Measurements from ENCODE around the gene METTL26. TPM values are rescaled to one million over a fixed set of nuclear protein-coding genes. Genes with fewer than 3 reads are reported as not detected.

Gene METTL26
- total and polyA plus RNA-seq, 2 of the 8 experiments (the other 6 are each of a cell fraction or from before 2014, with no cell fraction given): 100 to 186 TPM

DNA sequence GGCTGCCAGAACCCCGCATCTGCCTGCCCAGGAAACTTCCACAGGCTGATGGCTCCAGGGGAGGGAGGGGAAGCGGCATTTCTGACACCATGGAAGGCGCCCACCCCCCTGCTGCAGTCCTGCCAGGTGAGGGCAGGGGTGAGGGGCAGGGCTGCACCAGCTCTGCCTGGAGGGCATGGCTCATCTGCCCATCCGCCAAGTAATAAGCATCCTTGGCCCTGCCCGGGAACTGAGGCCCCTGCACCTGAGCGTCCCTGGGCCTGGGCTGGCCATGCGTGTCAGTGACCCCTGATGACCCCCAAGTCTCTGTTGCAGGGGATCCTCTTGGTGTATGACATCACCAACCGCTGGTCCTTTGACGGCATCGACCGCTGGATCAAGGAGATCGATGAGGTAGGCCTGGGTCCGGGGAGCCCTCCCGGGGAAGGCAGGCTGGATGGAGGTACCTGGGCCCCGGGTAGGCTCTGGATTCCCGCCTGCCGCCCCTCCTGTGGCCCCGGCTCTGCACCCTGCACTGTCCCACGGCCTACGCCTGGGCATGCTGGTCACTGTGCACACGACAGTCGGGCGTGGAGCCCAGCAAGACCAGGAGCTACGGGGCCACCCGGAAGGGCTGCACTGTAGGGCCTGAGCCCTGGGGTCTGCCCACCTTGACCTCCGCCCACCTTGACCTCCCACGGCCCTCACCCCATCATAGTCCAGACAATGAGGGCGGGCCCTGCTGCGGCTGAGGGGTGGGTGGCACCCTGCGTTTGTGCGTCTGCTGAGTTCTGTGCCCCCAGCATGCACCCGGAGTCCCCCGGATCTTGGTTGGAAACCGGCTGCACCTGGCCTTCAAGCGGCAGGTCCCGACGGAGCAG lies 10.8 kb downstream of the METTL26 start:
- H3K4me1 ChIP-seq (replicated peaks in 1 of 4; ENCODE audit: control insufficient read depth in 3 of 4, insufficient read depth in 4 of 4, low read length in 3 of 4): peaks cover 0 to 28% (median 19%) of the 10 kb centered on the region in 4 experiments; a peak in 6 of 7 replicates
- no peak overlapping the region for H2BK12ac ChIP-seq (ENCODE audit: low read depth, low read length)
- H2BK5ac ChIP-seq (ENCODE audit: low read depth, low read length): peak overlapping the region; percentile 44; the same call in 1 of the 2 replicates
- H3K79me1 ChIP-seq (ENCODE audit: low read depth, low read length): peaks cover 4% of the 10 kb centered on the region; the same call in 1 of the 2 replicates
- no peak overlapping the region for H3K23ac ChIP-seq (ENCODE audit: insufficient read length)
- no peaks in the 10 kb centered on the region for H3K23me2 ChIP-seq (ENCODE audit: low read depth, low read length)
- CTCF ChIA-PET (ENCODE audit: partially characterized antibody): interaction anchor here (0.9 to 1.8 kb wide), 7 partner anchors 11 to 233 kb away, joined by 3 to 6 read pairs (median 4); partner anchors contain the start of gene METTL26
- H3K9me3 ChIP-seq (ENCODE audit: insufficient read depth in 2 of 2, low read depth in 1 of 2, low read length in 1 of 2): no peaks in the 10 kb centered on the region
- H4K8ac ChIP-seq (ENCODE audit: extremely low read depth, insufficient read depth, low read length): peak overlapping the region; percentile 12; the same call in 1 of the 2 replicates
- H3K4me2 ChIP-seq (ENCODE audit: insufficient read depth in 1 of 2, low read depth in 2 of 2, low read length in 2 of 2): no peak overlapping the region
- no peak overlapping the region for H2AFZ ChIP-seq (ENCODE audit: low read length)
- no peak overlapping the region for H3K9ac ChIP-seq (replicated peaks in 1 of 4; ENCODE audit: extremely low read depth in 1 of 4, low read depth in 3 of 4, low read length in 3 of 4)
- H4K91ac ChIP-seq (replicated peaks; ENCODE audit: insufficient read length, low read length): no peak overlapping the region
- no peak overlapping the region for H3K14ac ChIP-seq (ENCODE audit: insufficient read length)
- 94% methylated on average over 31 of the region's 37 CpGs; no CpG with 5 or more reads in 1 of the 2 experiments for WGBS, 2 experiments (ENCODE audit: extremely low coverage in 1 of 2, insufficient coverage in 1 of 2, insufficient read length in 1 of 2, insufficient replicate concordance in 2 of 2, low coverage in 1 of 2, low lambda C conversion rate in 2 of 2, missing lambda C conversion rate in 1 of 2)
- H3K27ac ChIP-seq (ENCODE audit: low read depth, low read length): no peak overlapping the region
- H2BK20ac ChIP-seq (ENCODE audit: low read length): no peak overlapping the region
- no peak overlapping the region for H2AK5ac ChIP-seq (ENCODE audit: low read depth, low read length)
- no peaks in the 10 kb centered on the region for H3K79me2 ChIP-seq (ENCODE audit: control insufficient read depth in 1 of 2, insufficient read depth in 2 of 2, low read length in 2 of 2)
- H3K4me3 ChIP-seq (ENCODE audit: extremely low read depth in 1 of 4, insufficient read depth in 2 of 4, low read depth in 3 of 4, low read length in 4 of 4): no peak overlapping the region
- no peak overlapping the region for H3K18ac ChIP-seq (ENCODE audit: extremely low read depth, low read length)
- H3K36me3 ChIP-seq (ENCODE audit: control insufficient read depth in 2 of 4, insufficient read depth in 4 of 4, low read length in 3 of 4): peaks cover 0 to 4% (median 0%) of the 10 kb centered on the region in 4 experiments; a peak in 1 of 8 replicates
- TF ChIP-seq ZNF274 (IDR thresholded peaks at IDR 0.05; ENCODE audit: borderline replicate concordance, extremely low read depth, low read length) (no peak), RNF2 (IDR thresholded peaks at IDR 0.05; ENCODE audit: borderline replicate concordance, low read depth, low read length, missing control alignments, poor library complexity, severe bottlenecking) (no peak)
- DNase-seq (ENCODE audit: low read depth in 1 of 2, low spot score in 2 of 2): no peak
- H4K5ac ChIP-seq (ENCODE audit: insufficient read length, low read depth, low read length): no peak overlapping the region
- H3K4ac ChIP-seq (replicated peaks; ENCODE audit: insufficient read length, low read depth, low read length): no peak overlapping the region
- no peak for FAIRE-seq
- no peak overlapping the region for H2BK120ac ChIP-seq (replicated peaks; ENCODE audit: low read depth, low read length)
- no peak overlapping the region for H2BK15ac ChIP-seq (ENCODE audit: low read length)
- POLR2A ChIA-PET (ENCODE audit: partially characterized antibody): interaction anchor here (1.4 to 2.5 kb wide), 2 partner anchors 10 to 50 kb away, joined by 3 to 16 read pairs; partner anchors contain the start of gene METTL26
- H3K27me3 ChIP-seq (replicated peaks in 1 of 4; ENCODE audit: control insufficient read depth in 3 of 4, extremely low read depth in 1 of 4, insufficient read depth in 3 of 4, low read length in 3 of 4): no peaks in the 10 kb centered on the region
- H4K20me1 ChIP-seq (replicated peaks in 1 of 2; ENCODE audit: control insufficient read depth in 1 of 2, insufficient read depth in 2 of 2, low read length in 2 of 2): peaks cover 2 to 3% of the 10 kb centered on the region in 2 experiments
- no peak overlapping the region for H3K56ac ChIP-seq (replicated peaks; ENCODE audit: insufficient read length, low read depth, low read length)

Data from H1 (cell line).